HepG2 (cell line): ENCODE results near the gene USH2A.

Experiments
- ZNF101 ChIP-seq: sonication (generic); formaldehyde crosslinking; IDR thresholded peaks from 2 replicates; pipeline ENCODE4 v1.4.0; 2020; ENCODE audit warnings: mild to moderate bottlenecking, low read depth, missing genetic modification reagents, borderline replicate concordance
- ZNF430 ChIP-seq: sonication (generic); formaldehyde crosslinking; IDR thresholded peaks from 2 replicates; pipeline ENCODE4 v1.9.0; 2021; ENCODE audit warnings: mild to moderate bottlenecking, missing genetic modification reagents
- ZSCAN29 ChIP-seq: sonication (generic); formaldehyde crosslinking; conservative IDR thresholded peaks from 2 replicates; pipeline ENCODE4 v1.4.0; 2020; ENCODE audit warnings: mild to moderate bottlenecking, missing genetic modification reagents

DNA sequence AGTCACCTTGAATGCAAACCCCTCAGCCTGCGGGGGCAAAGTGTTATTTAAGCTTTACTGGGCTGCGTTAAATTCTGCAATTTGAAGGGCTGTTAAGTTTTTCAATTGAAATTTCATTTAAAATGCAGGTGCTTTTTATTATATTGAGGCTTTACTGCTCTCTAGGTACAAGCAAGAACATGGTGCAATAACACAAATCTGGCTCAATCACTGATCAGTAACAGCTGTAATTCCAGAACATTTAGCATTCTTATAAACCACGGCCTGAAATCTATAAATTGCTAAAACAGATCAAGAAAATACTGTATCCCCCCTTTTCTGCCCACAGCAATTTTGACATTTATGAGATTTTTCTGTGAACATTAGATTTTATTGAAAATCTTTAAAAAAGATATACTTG is 533.4 kb downstream of the USH2A start:
- TF ChIP-seq ZSCAN29 (CRISPR knock-in tag) (no peak), ZNF101 (no peak), ZNF430 (CRISPR knock-in tag) (no peak)
